MM.1S (cell line): ENCODE data around the gene LAMC3.

Source experiments
- DNase-seq: peaks from one replicate; pipeline ENCODE4 v3.0.0-alpha.2; 2015
- H2AFZ ChIP-seq: fragments of 300-600 bp; sonication (generic); 2 replicates; pipeline ENCODE4 v1.6.0; 2016; ENCODE audit warnings: antibody characterized with exemption, low read length
- H3F3A ChIP-seq: fragments of 300-600 bp; sonication (generic); 2 replicates; pipeline ENCODE4 v1.6.1; 2016; ENCODE audit warnings: mild to moderate bottlenecking, antibody characterized with exemption, low read length, moderate library complexity, mixed read lengths; ENCODE audit not compliant: insufficient read depth
- H3K27ac ChIP-seq: fragments of 300-600 bp; sonication (generic); 2 replicates; pipeline ENCODE4 v1.5.1; 2016; ENCODE audit warnings: mild to moderate bottlenecking, low read length
- H3K27me3 ChIP-seq: fragments of 300-600 bp; sonication (generic); replicated peaks from 2 replicates; pipeline ENCODE4 v1.6.0; 2016; ENCODE audit warnings: low read length; ENCODE audit not compliant: insufficient read depth
- H3K36me3 ChIP-seq: fragments of 300-600 bp; sonication (generic); replicated peaks from 2 replicates; pipeline ENCODE4 v1.6.1; 2016; ENCODE audit warnings: mild to moderate bottlenecking, low read length, mixed read lengths; ENCODE audit not compliant: insufficient read depth
- H3K4me1 ChIP-seq: fragments of 300-600 bp; sonication (generic); 2 replicates; pipeline ENCODE4 v1.6.1; 2016; ENCODE audit warnings: low read length, mixed read lengths
- H3K4me2 ChIP-seq: fragments of 300-600 bp; sonication (generic); 2 replicates; pipeline ENCODE4 v1.6.0; 2016; ENCODE audit warnings: low read depth, low read length
- H3K4me3 ChIP-seq: fragments of 300-600 bp; sonication (generic); 2 replicates; pipeline ENCODE4 v1.5.1; 2016; ENCODE audit warnings: low read length, mixed read lengths
- H3K79me2 ChIP-seq: fragments of 300-600 bp; sonication (generic); 2 replicates; pipeline ENCODE4 v1.6.1; 2016; ENCODE audit warnings: mixed run types, low read length, mixed read lengths
- H3K9ac ChIP-seq: fragments of 300-600 bp; sonication (generic); 2 replicates; pipeline ENCODE4 v1.6.1; 2016; ENCODE audit warnings: low read length, mixed read lengths
- H3K9me2 ChIP-seq: fragments of 300-600 bp; sonication (generic); replicated peaks from 2 replicates; pipeline ENCODE4 v1.6.1; 2016; ENCODE audit warnings: mild to moderate bottlenecking, low read length, mixed read lengths; ENCODE audit not compliant: insufficient read depth
- H3K9me3 ChIP-seq: fragments of 300-600 bp; sonication (generic); replicated peaks from 2 replicates; pipeline ENCODE4 v1.6.1; 2016; ENCODE audit warnings: mild to moderate bottlenecking, low read length, mixed read lengths; ENCODE audit not compliant: insufficient read depth
- H4K20me1 ChIP-seq: fragments of 300-600 bp; sonication (generic); 2 replicates; pipeline ENCODE4 v1.6.1; 2016; ENCODE audit warnings: mild to moderate bottlenecking, low read length, moderate library complexity, mixed read lengths; ENCODE audit not compliant: insufficient read depth
- CTCF ChIP-seq: fragments of 300-600 bp; sonication (generic); IDR thresholded peaks from 2 replicates; pipeline ENCODE4 v1.5.1; 2016; ENCODE audit warnings: antibody characterized with exemption, low read length, mixed read lengths
- EZH2 ChIP-seq: fragments of 300-600 bp; sonication (generic); optimal IDR thresholded peaks from 2 replicates; pipeline ENCODE3; 2017; ENCODE audit warnings: low read depth, mild to moderate bottlenecking, antibody characterized with exemption, low read length, mixed read lengths
- EZH2phosphoT487 ChIP-seq: fragments of 300-600 bp; sonication (generic); IDR thresholded peaks from 2 replicates; pipeline ENCODE4 v1.6.1; 2018; ENCODE audit warnings: antibody characterized with exemption, low read length

The LAMC3 gene

GRCh38 chr9:131122158-131122557 is 113.2 kb downstream of the LAMC3 start:
- H3K9me3 ChIP-seq: no peaks in the 10 kb centered on the region
- H3K36me3 ChIP-seq: no peaks in the 10 kb centered on the region
- peaks cover 17% of the 10 kb centered on the region for H3K79me2 ChIP-seq
- H3K4me3 ChIP-seq: no peak overlapping the region
- no peak overlapping the region for H3K9ac ChIP-seq
- no peaks in the 10 kb centered on the region for H3K9me2 ChIP-seq
- no peak for DNase-seq
- H3K27me3 ChIP-seq: peaks cover 38% of the 10 kb centered on the region
- H2AFZ ChIP-seq: no peak overlapping the region
- H3F3A ChIP-seq: no peaks in the 10 kb centered on the region
- TF ChIP-seq EZH2: no peak
- TF ChIP-seq CTCF: no peak
- no peak for TF ChIP-seq EZH2phosphoT487
- no peaks in the 10 kb centered on the region for H4K20me1 ChIP-seq
- no peak overlapping the region for H3K27ac ChIP-seq
- H3K4me1 ChIP-seq: peaks cover 8% of the 10 kb centered on the region; the same call in 1 of the 2 replicates
- no peak overlapping the region for H3K4me2 ChIP-seq

GRCh38 chr9:131125038-131125287 is 116.0 kb downstream of the LAMC3 start:
- H3F3A ChIP-seq: no peaks in the 10 kb centered on the region
- H3K9me3 ChIP-seq: no peaks in the 10 kb centered on the region
- peak overlapping the region; percentile 96 for H2AFZ ChIP-seq
- H3K36me3 ChIP-seq: peaks cover 11% of the 10 kb centered on the region; the same call in 1 of the 2 replicates
- no peak for DNase-seq
- H3K27me3 ChIP-seq: peaks cover 10% of the 10 kb centered on the region
- peak overlapping the region; percentile 60; the same call in 1 of the 2 replicates for H3K27ac ChIP-seq
- peaks cover 37% of the 10 kb centered on the region for H3K79me2 ChIP-seq
- H3K4me2 ChIP-seq: peak overlapping the region; percentile 98
- no peak for TF ChIP-seq EZH2
- no peak for TF ChIP-seq CTCF
- TF ChIP-seq EZH2phosphoT487: no peak
- peak overlapping the region; percentile 88 for H3K4me3 ChIP-seq
- H4K20me1 ChIP-seq: no peaks in the 10 kb centered on the region
- H3K9ac ChIP-seq: peak overlapping the region; percentile 96
- peaks cover 8% of the 10 kb centered on the region; the same call in 1 of the 2 replicates for H3K4me1 ChIP-seq
- no peaks in the 10 kb centered on the region for H3K9me2 ChIP-seq

- Histone ChIP-seq H3K27me3 (peaks cover 5% of the 10 kb centered on the region), H4K20me1 (no peaks in the 10 kb centered on the region), H3K36me3 (peaks cover 11% of the 10 kb centered on the region; the same call in 1 of the 2 replicates), H3K4me1 (peaks cover 8% of the 10 kb centered on the region; the same call in 1 of the 2 replicates), H2AFZ (peak within 1 kb of the TSS; percentile 96), H3K79me2 (peaks cover 37% of the 10 kb centered on the region), H3K4me2 (peak within 1 kb of the TSS; percentile 98), H3K27ac (peak within 1 kb of the TSS; percentile 60), H3F3A (no peaks in the 10 kb centered on the region), H3K9ac (peak within 1 kb of the TSS; percentile 96), H3K4me3 (peak within 1 kb of the TSS; percentile 88), H3K9me2 (no peaks in the 10 kb centered on the region), H3K9me3 (no peaks in the 10 kb centered on the region)
- DNase-seq: peak; percentile 99
- TF ChIP-seq CTCF (no peak), EZH2phosphoT487 (no peak), EZH2 (no peak)
These were observed 116.5 kb downstream of the LAMC3 start, which contains the start of gene NUP214 for GRCh38 chr9:131125288-131126058. NUP214 (plus strand) TSS chr9:131125586; CDS start chr9:131125705, 119 bp downstream.
